Transverse colon (tissue), 4 donors: ENCODE results near the gene TLL2. TPM values are rescaled to one million over a fixed set of nuclear protein-coding genes. Genes with fewer than 3 reads are reported as not detected.

Experiments
- DNase-seq: peaks from one replicate; pipeline ENCODE4 v3.0.0-alpha.2; 2019
- H3K27ac ChIP-seq, 4 donors: fragments of 200-600 bp; sonication (generic); 2 replicates each; pipeline ENCODE4 v1.5.1; 2016 to 2018; ENCODE audit warnings: inconsistent platforms in 4 of 4
- H3K27me3 ChIP-seq: fragments of 200-600 bp; sonication (generic); 2 replicates; pipeline ENCODE4 v1.5.1; 2017; ENCODE audit warnings: inconsistent platforms
- H3K36me3 ChIP-seq, 4 donors: fragments of 200-600 bp; sonication (generic); 2 replicates each; pipeline ENCODE4 v1.5.1; 2017 to 2019; ENCODE audit warnings: inconsistent platforms in 4 of 4
- H3K4me1 ChIP-seq, 4 donors: fragments of 200-600 bp; sonication (generic); 2 replicates each; pipeline ENCODE4 v1.5.1; 2017 to 2020; ENCODE audit warnings: inconsistent platforms in 4 of 4
- H3K4me3 ChIP-seq, 4 donors: fragments of 200-600 bp; sonication (generic); 1 replicate in 1 of 4; 2 replicates in 3 of 4; pipeline versions ENCODE4 v1.5.1 to v1.6.1; 2017 to 2019; ENCODE audit warnings: inconsistent platforms in 4 of 4
- H3K9me3 ChIP-seq, 2 donors: fragments of 200-600 bp; sonication (generic); 2 replicates each; pipeline ENCODE4 v1.5.1; 2017 to 2019; ENCODE audit warnings: inconsistent platforms in 2 of 2
- EP300 ChIP-seq: sonication (generic); formaldehyde crosslinking; IDR thresholded peaks from one replicate; pipeline ENCODE4 v1.6.1; 2017; ENCODE audit warnings: antibody characterized with exemption, low read depth
- POLR2A ChIP-seq: fragments of 450-650 bp; IDR thresholded peaks from one replicate; pipeline ENCODE4 v1.6.1; 2016; ENCODE audit warnings: antibody characterized with exemption, mild to moderate bottlenecking, moderate library complexity
- POLR2AphosphoS5 ChIP-seq, 3 donors: sonication (generic); formaldehyde crosslinking; IDR thresholded peaks; one replicate each; pipeline ENCODE4 v1.6.1; 2016; ENCODE audit warnings: antibody characterized with exemption in 3 of 3
- WGBS, 2 donors: methylation state at CpG; one replicate each; pipeline ENCODE4 v1.1.5; 2018; ENCODE audit warnings: low coverage in 1 of 2; 5-methylcytosine and 5-hydroxymethylcytosine counted together
- in situ Hi-C, 4 donors: fragments of 200-750 bp; cut with MboI; loops; one replicate each; pipeline versions ENCODE4 v1.15.0 to v1.15.1; 2017; ENCODE audit warnings: low sequenced_read_pairs in 3 of 4, low pct_ligation_motif_present in 1 of 4, low pct_unique_long_range_greater_than_20kb in 1 of 4
- intact Hi-C: fragments of 100-400 bp; cut with DNase I; formaldehyde crosslinking; loops from one replicate; pipeline ENCODE4 v1.15.1; 2023; ENCODE audit warnings: low total_unique reads
- total RNA-seq, 4 donors: library from RNA; depleted of rRNA; stranded (reverse); fragments of >200 nt; gene quantifications; one replicate each; pipeline ENCODE4 v1.1.0, GENCODE V29; 2016
- TF ChIP-seq, protein P1 (sequence below), 5 experiments: fragments of 200-600 bp in 3 of 5; fragments of 450-650 bp in 2 of 5; sonication (generic) in 3 of 5; IDR thresholded peaks; 1 replicate in 2 of 5; 2 replicates in 3 of 5; pipeline ENCODE4 v1.5.1; 2016 to 2017; ENCODE audit warnings: antibody characterized with exemption in 5 of 5, inconsistent platforms in 3 of 5, mild to moderate bottlenecking in 2 of 5, moderate library complexity in 1 of 5

The TLL2 gene
- total RNA-seq, 4 donors from 2014 or later: 0.32 to 0.96 TPM; not detected in 2

DNA sequence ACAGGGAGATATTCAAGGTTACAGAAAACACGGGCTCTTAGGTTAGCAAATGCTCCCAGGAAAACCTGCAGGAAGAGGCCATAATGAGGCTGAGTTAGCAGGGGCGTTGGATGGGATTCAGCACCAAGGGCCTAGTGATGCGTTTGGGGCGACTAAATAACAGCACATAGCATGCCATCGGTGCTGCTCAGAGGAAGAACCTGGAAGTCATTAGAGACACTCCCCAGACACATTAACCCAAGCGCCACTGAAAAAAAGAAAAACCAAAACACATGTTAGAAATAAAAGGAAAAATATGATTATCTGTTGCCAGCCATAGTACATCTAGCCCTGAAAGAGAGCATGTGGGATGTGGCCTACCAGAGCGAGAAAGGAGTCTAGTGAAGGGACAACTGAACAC is 126.1 kb downstream of the TLL2 start:
- Histone ChIP-seq H3K4me3 (no peak overlapping the region), H3K27ac (no peak overlapping the region), H3K36me3 (no peaks in the 10 kb centered on the region), H3K9me3 (no peaks in the 10 kb centered on the region), H3K27me3 (peaks cover 9% of the 10 kb centered on the region), H3K4me1 (peaks cover 0 to 9% (median 0%) of the 10 kb centered on the region in 4 donors)
- TF ChIP-seq POLR2AphosphoS5 (IDR thresholded peaks at IDR 0.05) (no peak), POLR2A (no peak), EP300 (no peak)
- TF ChIP-seq, protein P1, sequence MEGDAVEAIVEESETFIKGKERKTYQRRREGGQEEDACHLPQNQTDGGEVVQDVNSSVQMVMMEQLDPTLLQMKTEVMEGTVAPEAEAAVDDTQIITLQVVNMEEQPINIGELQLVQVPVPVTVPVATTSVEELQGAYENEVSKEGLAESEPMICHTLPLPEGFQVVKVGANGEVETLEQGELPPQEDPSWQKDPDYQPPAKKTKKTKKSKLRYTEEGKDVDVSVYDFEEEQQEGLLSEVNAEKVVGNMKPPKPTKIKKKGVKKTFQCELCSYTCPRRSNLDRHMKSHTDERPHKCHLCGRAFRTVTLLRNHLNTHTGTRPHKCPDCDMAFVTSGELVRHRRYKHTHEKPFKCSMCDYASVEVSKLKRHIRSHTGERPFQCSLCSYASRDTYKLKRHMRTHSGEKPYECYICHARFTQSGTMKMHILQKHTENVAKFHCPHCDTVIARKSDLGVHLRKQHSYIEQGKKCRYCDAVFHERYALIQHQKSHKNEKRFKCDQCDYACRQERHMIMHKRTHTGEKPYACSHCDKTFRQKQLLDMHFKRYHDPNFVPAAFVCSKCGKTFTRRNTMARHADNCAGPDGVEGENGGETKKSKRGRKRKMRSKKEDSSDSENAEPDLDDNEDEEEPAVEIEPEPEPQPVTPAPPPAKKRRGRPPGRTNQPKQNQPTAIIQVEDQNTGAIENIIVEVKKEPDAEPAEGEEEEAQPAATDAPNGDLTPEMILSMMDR (IDR thresholded peaks at IDR 0.05): no peak
- 77 to 82% methylated on average over 7 of the region's 7 CpGs for WGBS, 2 donors
- intact Hi-C loops: no loop called here
- DNase-seq: no peak
- in situ Hi-C loops: loop anchor here in 1 of 4 donors (25.0 kb wide), 1 partner anchor 125 kb away; the partner anchor contains the start of gene TLL2

DNA sequence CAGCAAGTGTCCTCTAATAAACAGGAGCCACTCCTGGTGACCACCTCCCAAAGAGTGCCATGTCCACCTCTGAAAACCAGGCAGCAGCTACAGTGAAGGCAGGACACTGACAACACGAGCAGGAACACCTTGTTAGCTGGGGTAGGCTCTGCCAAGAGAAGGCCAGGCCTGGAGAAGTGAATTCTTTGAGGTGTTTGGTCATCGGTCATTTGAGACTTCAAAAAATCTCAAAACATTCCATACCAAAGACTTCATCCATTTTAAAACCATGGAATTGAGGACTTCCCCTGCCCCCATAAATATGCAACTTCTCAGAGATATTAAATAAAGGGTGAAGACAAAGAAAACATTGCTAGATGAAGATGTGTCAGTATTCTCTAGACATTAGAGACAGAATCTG is 126.6 kb downstream of the TLL2 start:
- no peaks in the 10 kb centered on the region for H3K36me3 ChIP-seq
- intact Hi-C loops: no loop called here
- peaks cover 0 to 9% (median 0%) of the 10 kb centered on the region in 4 donors for H3K4me1 ChIP-seq
- H3K4me3 ChIP-seq: no peak overlapping the region
- no peak overlapping the region for H3K27ac ChIP-seq
- WGBS, 2 donors: 75% methylated on average over 2 of the region's 2 CpGs; no CpG with 5 or more reads in 1 of the 2 donors
- in situ Hi-C loops: loop anchor here in 1 of 4 donors (25.0 kb wide), 1 partner anchor 125 kb away; the partner anchor contains the start of gene TLL2
- TF ChIP-seq, protein P1 (IDR thresholded peaks at IDR 0.05): no peak
- no peak for TF ChIP-seq POLR2AphosphoS5 (IDR thresholded peaks at IDR 0.05)
- TF ChIP-seq POLR2A: no peak
- no peak for TF ChIP-seq EP300
- peaks cover 9% of the 10 kb centered on the region for H3K27me3 ChIP-seq
- DNase-seq: no peak
- H3K9me3 ChIP-seq: no peaks in the 10 kb centered on the region

- DNase-seq: no peak
- in situ Hi-C loops: loop anchor here in 1 of 4 donors (25.0 kb wide), 1 partner anchor 128 kb away; the partner anchor contains the start of gene TLL2
Observed at GRCh38 chr10:96384506-96384905, 129.2 kb downstream of the TLL2 start.

DNA sequence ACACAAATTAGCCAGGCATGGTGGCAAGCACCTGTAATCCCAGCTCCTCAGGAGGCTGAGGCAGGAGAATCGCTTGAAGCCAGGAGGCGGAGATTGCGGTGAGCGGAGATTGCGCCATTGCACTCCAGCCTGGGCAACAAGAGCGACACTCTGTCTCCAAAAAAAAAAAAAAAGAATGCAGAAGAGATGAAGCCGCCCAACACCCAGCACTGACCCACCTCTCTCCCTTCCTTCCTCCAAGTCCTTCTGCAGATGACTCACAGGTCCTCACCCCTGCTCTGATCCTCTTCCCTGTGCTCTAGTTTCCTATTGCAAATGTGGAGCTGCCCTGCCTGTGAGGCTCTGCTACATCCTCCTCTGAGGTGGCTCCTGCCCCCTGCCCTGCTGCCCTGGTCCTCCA is 132.9 kb downstream of the TLL2 start:
- Histone ChIP-seq H3K4me1 (peaks cover 0 to 21% (median 9%) of the 10 kb centered on the region in 4 donors), H3K36me3 (no peaks in the 10 kb centered on the region), H3K27ac (no peak overlapping the region), H3K9me3 (no peaks in the 10 kb centered on the region), H3K4me3 (no peak overlapping the region), H3K27me3 (no peaks in the 10 kb centered on the region)
- DNase-seq: no peak
- intact Hi-C loops: no loop called here
- TF ChIP-seq, protein P1 (IDR thresholded peaks at IDR 0.05): no peak
- no peak for TF ChIP-seq POLR2AphosphoS5 (IDR thresholded peaks at IDR 0.05)
- TF ChIP-seq POLR2A: no peak
- TF ChIP-seq EP300: no peak
- in situ Hi-C loops: loop anchor here in 1 of 4 donors (25.0 kb wide), 1 partner anchor 131 kb away; the partner anchor contains the start of gene TLL2
- 93% methylated on average over 7 of the region's 7 CpGs; no CpG with 5 or more reads in 1 of the 2 donors for WGBS, 2 donors

More at GRCh38 chr10:96384506-96384905, 129.2 kb downstream of the TLL2 start:
- H3K27ac ChIP-seq: no peak overlapping the region
- no peak overlapping the region for H3K4me3 ChIP-seq
- intact Hi-C loops: no loop called here
- peaks cover 0 to 7% (median 2%) of the 10 kb centered on the region in 4 donors for H3K4me1 ChIP-seq
- no peaks in the 10 kb centered on the region for H3K36me3 ChIP-seq
- peaks cover 6% of the 10 kb centered on the region for H3K27me3 ChIP-seq
- 81% methylated on average over 25 of the region's 25 CpGs; no CpG with 5 or more reads in 1 of the 2 donors for WGBS, 2 donors
- H3K9me3 ChIP-seq: no peaks in the 10 kb centered on the region
- TF ChIP-seq POLR2A (no peak), EP300 (no peak), POLR2AphosphoS5 (IDR thresholded peaks at IDR 0.05) (no peak)
- TF ChIP-seq, protein P1 (IDR thresholded peaks at IDR 0.05): no peak
